ENCODE results near the gene HNRNPH2.

HNRNPH2 gene

GRCh38 chrX:101462892-101463291 lies 54.9 kb downstream of the HNRNPH2 start:
- DNase-seq (ENCODE audit: low spot score) = no peak

All from CD4-positive, alpha-beta T cell treated with Interleukin-15 for 4 hours (primary cell).